Prostate gland (tissue), 2 donors: ENCODE results near the gene TANGO6.

Experiments
- POLR2AphosphoS5 ChIP-seq: sonication (generic); formaldehyde crosslinking; IDR thresholded peaks from one replicate; pipeline ENCODE4 v1.6.1; 2017; ENCODE audit warnings: antibody characterized with exemption
- TF ChIP-seq, protein P1 (sequence below), 4 experiments: fragments of 200-600 bp in 2 of 4; fragments of 450-650 bp in 2 of 4; sonication (generic) in 2 of 4; IDR thresholded peaks; 1 replicate in 3 of 4; 2 replicates in 1 of 4; pipeline ENCODE4 v1.5.1; 2016 to 2019; ENCODE audit warnings: antibody characterized with exemption in 4 of 4, mild to moderate bottlenecking in 2 of 4, moderate library complexity in 2 of 4

DNA sequence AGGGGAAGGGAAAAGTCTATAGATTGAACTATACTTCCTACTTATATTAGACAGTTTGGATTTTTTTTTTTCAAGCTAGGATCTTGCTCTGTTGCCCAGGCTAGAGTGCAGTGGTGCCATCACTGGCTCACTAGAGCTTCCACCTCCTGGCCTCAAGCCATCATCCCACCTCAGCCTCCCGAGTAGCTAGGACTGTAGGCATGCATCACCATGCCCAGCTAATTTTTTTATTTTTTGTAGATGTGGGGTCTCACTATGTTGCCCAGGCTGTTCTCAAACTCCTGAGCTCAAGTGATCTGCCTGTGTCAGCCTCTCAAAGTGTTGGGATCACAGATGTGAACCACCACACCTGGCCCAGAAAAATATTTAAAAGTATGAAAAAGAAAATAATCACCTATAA, 141.1 kb downstream of the TANGO6 start:
- TF ChIP-seq, protein P1, sequence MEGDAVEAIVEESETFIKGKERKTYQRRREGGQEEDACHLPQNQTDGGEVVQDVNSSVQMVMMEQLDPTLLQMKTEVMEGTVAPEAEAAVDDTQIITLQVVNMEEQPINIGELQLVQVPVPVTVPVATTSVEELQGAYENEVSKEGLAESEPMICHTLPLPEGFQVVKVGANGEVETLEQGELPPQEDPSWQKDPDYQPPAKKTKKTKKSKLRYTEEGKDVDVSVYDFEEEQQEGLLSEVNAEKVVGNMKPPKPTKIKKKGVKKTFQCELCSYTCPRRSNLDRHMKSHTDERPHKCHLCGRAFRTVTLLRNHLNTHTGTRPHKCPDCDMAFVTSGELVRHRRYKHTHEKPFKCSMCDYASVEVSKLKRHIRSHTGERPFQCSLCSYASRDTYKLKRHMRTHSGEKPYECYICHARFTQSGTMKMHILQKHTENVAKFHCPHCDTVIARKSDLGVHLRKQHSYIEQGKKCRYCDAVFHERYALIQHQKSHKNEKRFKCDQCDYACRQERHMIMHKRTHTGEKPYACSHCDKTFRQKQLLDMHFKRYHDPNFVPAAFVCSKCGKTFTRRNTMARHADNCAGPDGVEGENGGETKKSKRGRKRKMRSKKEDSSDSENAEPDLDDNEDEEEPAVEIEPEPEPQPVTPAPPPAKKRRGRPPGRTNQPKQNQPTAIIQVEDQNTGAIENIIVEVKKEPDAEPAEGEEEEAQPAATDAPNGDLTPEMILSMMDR (IDR thresholded peaks at IDR 0.05), result no peak
- no peak for TF ChIP-seq POLR2AphosphoS5
